H7 (cell line): Measurements from ENCODE around the gene KAT8. TPM values are rescaled to one million over a fixed set of nuclear protein-coding genes. Genes with fewer than 3 reads are reported as not detected.

Source experiments
- DNase-seq: peaks from one replicate; pipeline ENCODE4 v3.0.0; 2012
- H3K27me3 ChIP-seq: 2 replicates; pipeline ENCODE4 v1.6.0; 2011; ENCODE audit warnings: mild to moderate bottlenecking, low read length; ENCODE audit not compliant: control insufficient read depth, insufficient read depth
- H3K36me3 ChIP-seq: replicated peaks from 2 replicates; pipeline ENCODE4 v1.5.1; 2011; ENCODE audit warnings: low read length; ENCODE audit not compliant: control insufficient read depth, insufficient read depth
- H3K4me3 ChIP-seq: 2 replicates; pipeline ENCODE4 v1.5.1; 2011; ENCODE audit warnings: low read depth, mild to moderate bottlenecking, control low read depth, low read length, moderate library complexity; ENCODE audit not compliant: insufficient read depth
- total RNA-seq: library from RNA; depleted of rRNA; stranded (reverse); fragments of >200 nt; shearing (Covaris generic); gene quantifications from 2 replicates; pipeline ENCODE4 v1.2.3, GENCODE V29; 2014

Gene KAT8
- total RNA-seq, 1 experiment from 2014 or later: 61.7 TPM

DNA sequence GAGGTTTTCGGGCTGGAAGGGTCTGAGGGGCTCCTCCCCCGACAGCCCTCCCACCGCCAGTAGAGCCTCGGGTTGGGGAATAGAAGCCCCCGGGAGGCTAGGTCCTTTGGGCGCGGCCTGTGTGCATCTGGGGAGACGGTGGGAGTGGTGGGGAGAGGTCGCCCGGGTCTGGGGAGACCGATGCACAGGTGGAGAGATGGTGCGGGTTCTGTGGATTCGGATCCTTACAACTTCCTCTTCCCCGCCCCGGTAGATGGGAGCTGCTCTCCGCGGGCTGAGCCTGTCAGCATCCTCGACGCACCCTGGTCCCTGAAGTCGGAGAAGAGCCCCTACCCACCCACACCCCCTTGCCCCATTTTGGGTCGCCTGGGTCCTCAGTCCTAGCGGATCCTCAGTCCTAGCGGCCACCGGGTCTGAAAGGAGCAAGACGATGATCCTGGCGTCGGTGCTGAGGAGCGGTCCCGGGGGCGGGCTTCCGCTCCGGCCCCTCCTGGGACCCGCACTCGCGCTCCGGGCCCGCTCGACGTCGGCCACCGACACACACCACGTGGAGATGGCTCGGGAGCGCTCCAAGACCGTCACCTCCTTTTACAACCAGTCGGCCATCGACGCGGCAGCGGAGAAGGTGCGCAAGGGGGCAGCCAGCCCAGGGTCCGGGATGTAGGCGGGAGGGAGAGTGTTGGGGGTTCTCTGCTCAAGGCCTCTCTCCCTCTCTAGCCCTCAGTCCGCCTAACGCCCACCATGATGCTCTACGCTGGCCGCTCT is 8.5 kb upstream of the KAT8 start:
- Histone ChIP-seq H3K4me3 (peak overlapping the region; percentile 90), H3K36me3 (peaks cover 12% of the 10 kb centered on the region), H3K27me3 (no peaks in the 10 kb centered on the region; the same call in 1 of the 2 replicates)
- DNase-seq: no peak

DNA sequence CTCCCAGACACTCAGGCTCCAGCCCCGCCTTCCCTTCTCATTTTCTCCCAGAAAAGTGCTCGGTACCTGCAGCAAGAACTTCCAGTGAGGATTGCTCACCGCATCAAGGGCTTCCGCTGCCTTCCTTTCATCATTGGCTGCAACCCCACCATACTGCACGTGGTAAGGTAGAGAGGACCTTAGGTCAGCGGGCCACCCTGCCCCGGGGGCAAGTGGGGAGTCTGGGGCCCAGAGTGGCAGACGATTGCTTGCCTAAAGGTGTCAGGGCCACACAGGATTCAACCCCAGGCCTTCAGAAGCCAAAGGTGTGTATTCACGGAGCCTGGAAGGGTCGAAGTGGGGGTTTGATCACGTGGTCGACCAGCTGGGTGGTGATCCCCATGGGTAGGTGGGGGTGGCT is 7.8 kb upstream of the KAT8 start:
- peaks cover 12% of the 10 kb centered on the region for H3K36me3 ChIP-seq
- no peak overlapping the region for H3K4me3 ChIP-seq
- no peak for DNase-seq
- H3K27me3 ChIP-seq: no peaks in the 10 kb centered on the region; the same call in 1 of the 2 replicates

DNA sequence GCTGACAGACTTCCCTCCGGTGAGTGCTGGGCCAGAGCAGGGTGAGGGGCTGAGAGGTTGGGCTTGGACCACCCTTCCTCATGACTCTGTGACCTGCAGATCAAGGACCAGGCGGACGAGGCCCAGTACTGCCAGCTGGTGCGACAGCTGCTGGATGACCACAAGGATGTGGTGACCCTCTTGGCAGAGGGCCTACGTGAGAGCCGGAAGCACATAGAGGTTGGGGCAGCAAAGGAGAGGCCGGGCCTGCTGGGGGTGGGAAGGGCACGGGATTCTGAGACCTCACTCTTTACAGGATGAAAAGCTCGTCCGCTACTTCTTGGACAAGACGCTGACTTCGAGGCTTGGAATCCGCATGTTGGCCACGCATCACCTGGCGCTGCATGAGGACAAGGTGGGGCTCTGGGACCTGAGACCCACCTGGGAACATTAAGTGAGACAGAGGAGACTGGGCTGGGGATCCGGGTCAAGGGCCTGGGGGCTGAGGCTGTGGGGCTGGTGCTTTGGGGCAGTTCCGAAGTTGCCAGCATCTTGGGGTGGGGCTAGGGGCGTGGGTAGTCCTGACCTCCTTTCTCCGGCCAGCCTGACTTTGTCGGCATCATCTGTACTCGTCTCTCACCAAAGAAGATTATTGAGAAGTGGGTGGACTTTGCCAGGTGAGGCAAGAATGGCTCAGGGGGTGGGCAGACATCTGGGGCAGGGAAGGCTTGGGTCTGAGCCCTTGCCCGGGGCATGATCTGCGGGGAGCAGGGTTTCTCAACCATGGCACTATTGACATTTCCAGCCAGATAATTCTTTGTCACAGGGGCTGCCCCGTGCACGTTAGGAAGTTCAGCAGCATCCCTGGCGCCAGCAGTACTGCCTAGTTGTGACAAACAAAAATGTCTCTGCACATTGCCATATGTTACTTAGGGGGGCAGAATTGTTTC is 7.1 kb upstream of the KAT8 start:
- H3K36me3 ChIP-seq: peaks cover 12% of the 10 kb centered on the region
- H3K27me3 ChIP-seq: no peaks in the 10 kb centered on the region; the same call in 1 of the 2 replicates
- peak; percentile 16 for DNase-seq
- H3K4me3 ChIP-seq: no peak overlapping the region

DNA sequence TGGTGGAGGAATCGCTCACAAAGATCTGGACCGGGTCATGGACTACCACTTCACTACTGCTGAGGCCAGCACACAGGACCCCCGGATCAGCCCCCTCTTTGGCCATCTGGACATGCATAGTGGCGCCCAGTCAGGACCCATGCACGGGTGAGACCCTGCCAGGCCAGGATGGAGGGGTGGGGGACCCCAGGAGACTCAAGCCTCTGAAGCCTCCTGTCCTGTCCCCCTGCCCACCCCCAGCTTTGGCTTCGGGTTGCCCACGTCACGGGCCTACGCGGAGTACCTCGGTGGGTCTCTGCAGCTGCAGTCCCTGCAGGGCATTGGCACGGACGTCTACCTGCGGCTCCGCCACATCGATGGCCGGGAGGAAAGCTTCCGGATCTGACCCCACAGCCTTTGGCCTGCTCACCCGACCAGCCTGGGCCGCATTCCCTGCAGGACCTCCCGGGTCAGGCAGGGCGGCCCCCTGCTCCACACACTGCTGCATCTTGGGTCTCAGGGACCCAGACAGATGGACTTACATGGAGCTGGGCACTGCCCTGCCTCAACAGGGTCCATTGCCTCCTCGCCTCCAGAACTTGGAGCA is 5.5 kb upstream of the KAT8 start:
- H3K4me3 ChIP-seq: no peak overlapping the region
- H3K36me3 ChIP-seq: peaks cover 12% of the 10 kb centered on the region
- H3K27me3 ChIP-seq: no peaks in the 10 kb centered on the region; the same call in 1 of the 2 replicates
- DNase-seq: peak; percentile 33

DNA sequence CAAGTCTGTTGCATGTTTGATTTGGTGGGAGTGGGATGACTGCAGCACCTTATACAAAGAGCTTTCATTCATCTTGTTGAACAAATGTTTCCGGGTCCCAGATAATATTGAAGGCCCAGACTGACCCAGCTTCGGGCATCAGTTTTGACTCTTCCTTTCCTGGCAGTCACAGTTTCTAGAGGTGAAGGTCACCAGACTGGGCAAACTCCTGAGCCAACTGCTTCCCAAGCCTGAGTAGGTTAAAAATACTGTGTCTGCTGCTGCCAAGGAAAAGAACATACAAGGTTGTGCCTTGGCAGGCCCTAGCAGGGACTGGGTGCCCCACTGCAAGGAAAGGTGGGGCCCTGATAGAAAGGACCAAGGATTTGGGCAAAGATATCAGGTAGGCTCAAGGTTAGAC is 4.8 kb upstream of the KAT8 start:
- H3K36me3 ChIP-seq: peaks cover 12% of the 10 kb centered on the region
- H3K27me3 ChIP-seq: no peaks in the 10 kb centered on the region; the same call in 1 of the 2 replicates
- no peak for DNase-seq
- no peak overlapping the region for H3K4me3 ChIP-seq

DNA sequence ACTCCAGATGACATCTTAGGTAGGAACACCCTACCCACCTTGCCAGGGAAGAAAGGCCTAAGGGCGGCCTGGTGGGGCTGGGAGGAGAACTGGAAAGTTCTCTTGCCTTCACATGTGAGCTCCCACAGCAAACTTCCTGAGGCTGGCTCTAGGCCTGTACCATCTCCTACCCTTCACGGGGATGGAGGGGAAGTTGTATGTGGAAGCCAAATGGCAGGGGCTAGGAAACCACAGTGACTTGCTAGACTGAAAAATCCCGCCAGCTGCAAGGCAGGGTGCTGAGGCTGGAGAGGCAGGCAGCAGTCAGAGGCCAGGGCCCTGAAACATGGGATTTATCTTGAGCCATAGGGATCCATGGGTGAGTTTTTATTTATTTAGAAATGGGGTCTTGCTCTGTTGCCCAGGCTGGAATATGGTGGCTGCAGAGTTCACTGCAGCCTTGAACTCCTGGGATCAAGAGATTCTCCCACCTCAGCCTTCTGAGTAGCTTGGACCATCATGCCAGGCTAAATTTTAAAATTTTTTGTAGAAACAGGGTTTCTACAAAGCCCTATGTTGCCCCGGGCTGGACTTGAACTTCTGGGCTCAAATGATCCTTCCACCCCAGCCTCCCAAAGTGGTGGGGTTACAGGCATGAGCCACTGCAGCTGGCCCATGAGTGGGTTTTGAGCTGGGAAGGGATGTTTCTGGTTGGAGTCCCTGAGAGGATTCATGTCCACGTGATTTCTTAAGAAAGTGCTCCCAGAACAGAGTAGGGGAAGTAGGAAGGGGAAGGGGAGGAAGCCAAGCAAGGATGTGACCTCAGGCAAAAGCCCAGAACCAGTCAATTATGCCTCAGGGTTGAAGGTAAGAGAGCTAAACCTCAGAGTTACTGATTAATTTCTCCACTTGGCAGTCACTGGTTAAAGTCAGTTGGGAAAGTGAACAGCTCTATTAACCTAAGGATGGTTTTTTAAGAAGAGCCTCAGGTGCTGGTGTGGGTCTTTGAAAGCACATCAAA is 4.0 kb upstream of the KAT8 start:
- peaks cover 12% of the 10 kb centered on the region for H3K36me3 ChIP-seq
- DNase-seq: peak; percentile 19
- H3K4me3 ChIP-seq: no peak overlapping the region
- no peaks in the 10 kb centered on the region; the same call in 1 of the 2 replicates for H3K27me3 ChIP-seq

DNA sequence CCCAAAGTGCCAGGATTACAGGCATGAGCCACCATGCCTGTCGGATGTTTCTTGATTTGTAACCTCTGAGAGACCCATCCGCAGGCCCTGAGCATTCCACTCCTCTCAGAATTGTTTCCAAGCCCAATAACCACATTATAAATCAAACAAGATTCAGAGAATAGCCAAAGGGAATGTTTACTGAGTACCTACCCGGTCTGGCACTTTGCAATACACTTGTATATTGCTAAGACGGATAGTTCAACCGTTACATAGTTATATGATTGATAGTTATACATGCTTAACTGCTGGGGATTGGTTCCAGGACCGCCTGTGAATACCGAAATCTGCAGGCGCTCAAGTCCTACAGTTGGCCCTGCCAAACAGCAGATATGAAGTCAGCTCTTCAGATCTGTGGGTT is 3.0 kb upstream of the KAT8 start:
- H3K4me3 ChIP-seq: no peak overlapping the region
- peak; percentile 7 for DNase-seq
- H3K27me3 ChIP-seq: no peaks in the 10 kb centered on the region
- peaks cover 14% of the 10 kb centered on the region for H3K36me3 ChIP-seq

DNA sequence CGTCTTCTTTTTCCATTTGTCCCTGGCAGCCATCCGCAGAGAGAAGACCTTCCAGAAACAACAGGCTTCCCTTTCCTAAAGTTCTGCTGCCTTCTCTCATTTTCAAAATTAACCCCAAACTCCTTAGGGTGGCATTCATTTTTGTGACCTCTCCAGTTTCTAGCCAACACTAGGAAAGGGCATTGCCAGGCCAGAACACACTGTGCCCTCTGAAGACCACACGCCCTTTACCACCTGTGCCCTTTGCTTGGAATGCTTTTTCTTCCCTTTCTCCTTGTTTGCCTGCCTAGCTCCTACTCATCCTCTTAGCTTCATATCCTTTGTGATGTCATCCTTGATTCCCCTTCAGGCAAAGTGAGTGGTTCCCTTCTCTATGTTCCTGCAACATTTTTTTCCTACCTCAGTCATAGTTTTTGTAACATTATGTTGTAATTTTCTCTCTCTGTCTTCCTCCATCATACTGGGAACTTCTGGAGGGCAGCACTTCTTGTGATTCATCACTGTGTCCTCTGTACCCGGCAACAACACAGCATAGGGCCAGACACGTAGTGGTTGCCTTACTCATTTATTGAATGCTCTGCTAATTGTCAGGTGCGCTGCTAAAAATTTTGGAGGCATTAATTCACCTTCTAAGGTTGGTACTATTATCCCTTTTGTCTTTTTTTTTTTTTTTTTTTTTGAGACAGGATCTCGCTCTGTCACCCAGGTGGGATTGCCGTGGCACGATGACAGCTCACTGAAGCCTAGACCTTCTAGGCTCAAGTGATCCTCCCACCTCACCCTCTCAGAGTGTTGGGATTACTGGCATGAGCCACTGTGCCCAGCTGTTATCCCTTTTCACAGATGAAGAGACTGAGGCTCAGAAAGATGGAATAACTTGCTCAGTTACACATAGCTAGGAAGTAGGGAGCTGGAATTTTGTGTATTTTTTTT is 1.0 kb downstream of the KAT8 start:
- peak overlapping the region; percentile 57 for H3K4me3 ChIP-seq
- H3K27me3 ChIP-seq: no peaks in the 10 kb centered on the region
- DNase-seq: peak; percentile 21
- peaks cover 20% of the 10 kb centered on the region for H3K36me3 ChIP-seq

DNA sequence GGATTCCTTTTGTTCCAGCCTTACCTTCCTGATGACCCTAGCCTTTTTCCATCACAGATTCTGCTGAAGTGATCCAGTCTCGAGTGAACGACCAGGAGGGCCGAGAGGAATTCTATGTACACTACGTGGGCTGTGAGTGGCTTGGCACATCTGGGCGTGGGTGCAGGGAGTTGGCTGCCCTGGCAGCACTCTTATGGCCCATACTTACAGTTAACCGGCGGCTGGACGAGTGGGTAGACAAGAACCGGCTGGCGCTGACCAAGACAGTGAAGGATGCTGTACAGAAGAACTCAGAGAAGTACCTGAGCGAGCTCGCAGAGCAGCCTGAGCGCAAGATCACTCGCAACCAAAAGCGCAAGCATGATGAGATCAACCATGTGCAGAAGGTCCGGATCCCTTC is 2.7 kb downstream of the KAT8 start:
- no peak for DNase-seq
- Histone ChIP-seq H3K36me3 (peaks cover 20% of the 10 kb centered on the region), H3K4me3 (no peak overlapping the region), H3K27me3 (no peaks in the 10 kb centered on the region)

DNA sequence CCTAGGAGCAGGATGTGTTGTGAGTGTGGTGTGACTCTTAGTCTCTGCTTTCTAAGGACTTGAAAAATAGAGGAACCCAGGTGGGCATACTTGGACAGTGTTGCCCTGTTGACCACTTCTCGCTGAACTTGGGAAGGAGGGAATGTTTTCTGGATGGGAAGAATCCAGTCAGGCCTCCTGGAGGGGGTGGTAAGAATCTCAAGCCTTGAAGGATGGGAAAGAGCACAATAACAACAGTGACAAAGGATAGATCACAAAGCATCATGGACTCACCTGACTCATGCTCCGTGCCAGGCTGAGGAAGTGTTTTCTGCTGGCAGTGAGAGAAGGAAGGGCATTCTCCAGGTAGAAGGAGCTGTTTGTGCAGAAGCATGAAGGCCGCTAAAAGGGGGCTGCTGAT is 8.4 kb downstream of the KAT8 start:
- Histone ChIP-seq H3K36me3 (peaks cover 10% of the 10 kb centered on the region), H3K27me3 (no peaks in the 10 kb centered on the region), H3K4me3 (no peak overlapping the region)
- peak; percentile 17 for DNase-seq

DNA sequence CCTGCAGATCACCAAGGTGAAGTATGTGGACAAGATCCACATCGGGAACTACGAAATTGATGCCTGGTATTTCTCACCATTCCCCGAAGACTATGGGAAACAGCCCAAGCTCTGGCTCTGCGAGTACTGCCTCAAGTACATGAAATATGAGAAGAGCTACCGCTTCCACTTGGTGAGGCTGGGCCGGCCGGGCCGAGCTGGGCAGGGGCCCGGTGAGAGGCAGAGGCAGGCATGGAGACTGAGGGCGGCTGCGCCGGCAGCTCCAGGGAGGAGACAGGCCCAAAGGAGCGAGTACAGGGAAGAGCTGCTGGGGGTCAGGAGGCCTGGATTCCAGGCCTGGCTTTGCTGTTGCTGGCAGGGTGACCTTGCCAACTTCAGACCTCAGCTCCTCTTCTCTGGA is 9.7 kb downstream of the KAT8 start:
- H3K36me3 ChIP-seq: peaks cover 9% of the 10 kb centered on the region
- H3K4me3 ChIP-seq: no peak overlapping the region
- peak; percentile 43 for DNase-seq
- H3K27me3 ChIP-seq: no peaks in the 10 kb centered on the region

DNA sequence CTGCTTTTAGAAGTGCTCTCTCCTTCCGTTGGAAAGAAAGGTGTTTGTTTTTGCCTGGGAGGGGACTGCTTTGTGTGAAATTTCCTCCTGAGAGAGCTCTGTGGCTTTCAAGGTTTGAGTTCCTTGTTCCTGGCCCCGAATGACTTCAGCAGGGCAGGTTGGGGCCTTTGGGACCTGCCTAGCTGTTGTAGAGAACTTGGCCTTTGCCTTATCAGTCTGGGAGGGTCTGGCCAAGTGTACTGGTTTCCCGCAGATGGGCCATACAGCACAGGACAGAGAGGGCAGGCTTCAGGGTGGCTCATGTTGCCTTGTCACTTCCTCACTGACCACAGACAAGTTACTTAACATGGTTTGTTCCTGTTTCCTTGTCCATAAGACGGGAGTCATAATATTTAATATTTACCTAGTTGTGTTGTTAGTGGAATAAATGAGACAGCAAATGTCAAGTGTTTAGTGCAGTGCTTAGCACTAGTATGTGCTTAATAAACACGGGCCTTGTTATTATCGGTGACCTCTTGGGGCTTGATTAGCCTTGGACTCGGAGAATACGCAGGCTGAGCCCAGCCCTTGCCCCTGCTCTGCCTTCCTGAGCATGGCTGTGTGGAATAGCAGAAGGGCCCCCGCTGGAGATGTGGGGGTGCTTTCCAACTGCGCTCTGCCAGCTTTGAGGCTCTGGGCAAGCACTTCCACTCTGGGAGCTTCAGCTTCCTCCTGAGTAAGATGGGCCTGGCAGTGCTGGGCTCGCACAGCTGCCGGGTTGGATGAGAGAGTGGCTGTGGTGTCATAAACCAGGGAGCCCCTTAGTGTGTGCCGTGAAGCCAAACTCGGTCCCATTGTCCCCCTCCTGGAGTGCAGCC is 11.5 kb downstream of the KAT8 start:
- H3K36me3 ChIP-seq: peaks cover 15% of the 10 kb centered on the region
- no peak for DNase-seq
- no peaks in the 10 kb centered on the region for H3K27me3 ChIP-seq
- no peak overlapping the region for H3K4me3 ChIP-seq
